Measurements from ENCODE around the gene C10orf67. TPM values are rescaled to one million over a fixed set of nuclear protein-coding genes. Genes with fewer than 3 reads are reported as not detected.

Gene C10orf67
- total RNA-seq, 1 experiment from 2014 or later = not detected

- TF ChIP-seq TCF7L2 (IDR thresholded peaks at IDR 0.05; ENCODE audit: low read depth, low read length) (no peak), POLR2AphosphoS5 (IDR thresholded peaks at IDR 0.05; ENCODE audit: low read depth, low read length) (no peak), REST (IDR thresholded peaks at IDR 0.05; ENCODE audit: insufficient read depth in 1 of 2, low read depth in 2 of 2, low read length in 1 of 2) (no peak), SIN3A (IDR thresholded peaks at IDR 0.05; ENCODE audit: borderline replicate concordance, insufficient read depth, low read depth, low read length) (no peak), CTCF (IDR thresholded peaks at IDR 0.05) (no peak)
- no peak for DNase-seq (ENCODE audit: low read depth, low spot score)
- Histone ChIP-seq H3K27ac (ENCODE audit: low read length) (no peak overlapping the region), H3K4me1 (ENCODE audit: control insufficient read depth, insufficient read depth, low read length) (no peaks in the 10 kb centered on the region), H3K9me3 (ENCODE audit: control insufficient read depth, insufficient read depth, low read depth, low read length) (no peaks in the 10 kb centered on the region), H3K36me3 (ENCODE audit: control insufficient read depth, insufficient read depth, low read length) (no peaks in the 10 kb centered on the region), H3K27me3 (ENCODE audit: control insufficient read depth, insufficient read depth, low read length) (no peaks in the 10 kb centered on the region), H3K4me3 (ENCODE audit: low read depth in 2 of 2, low read length in 2 of 2) (no peak overlapping the region)
- intact Hi-C loops (cut with micrococcal nuclease; ENCODE audit: unreplicated experiment) = no loop called here
- no peak for ATAC-seq
- BruUV-seq (replicated peaks) = no TSS peak
- in situ Hi-C loops (cut with HindIII; ENCODE audit: low pct_unique_long_range_greater_than_20kb, low sequenced_read_pairs) = no loop called here
- ChIA-PET CTCF (no interaction called here), POLR2A (no interaction called here)
Measured at GRCh38 chr10:23376229-23376655, 31.6 kb upstream of the C10orf67 start.

GRCh38 chr10:23375366-23375765 lies 30.8 kb upstream of the C10orf67 start:
- no peak for DNase-seq (ENCODE audit: low read depth, low spot score)
- ChIA-PET POLR2A (no interaction called here), CTCF (interaction anchor here (0.7 kb wide), 1 partner anchor 146 kb away, joined by 5 read pairs; no protein-coding TSS in a partner anchor)
- no peak for ATAC-seq
- Histone ChIP-seq H3K4me1 (ENCODE audit: control insufficient read depth, insufficient read depth, low read length) (no peaks in the 10 kb centered on the region), H3K9me3 (ENCODE audit: control insufficient read depth, insufficient read depth, low read depth, low read length) (no peaks in the 10 kb centered on the region), H3K27me3 (ENCODE audit: control insufficient read depth, insufficient read depth, low read length) (no peaks in the 10 kb centered on the region), H3K36me3 (ENCODE audit: control insufficient read depth, insufficient read depth, low read length) (no peaks in the 10 kb centered on the region), H3K4me3 (ENCODE audit: low read depth in 2 of 2, low read length in 2 of 2) (no peak overlapping the region), H3K27ac (ENCODE audit: low read length) (no peak overlapping the region)
- TF ChIP-seq CTCF (IDR thresholded peaks at IDR 0.05) (no peak), POLR2AphosphoS5 (IDR thresholded peaks at IDR 0.05; ENCODE audit: low read depth, low read length) (no peak), REST (IDR thresholded peaks at IDR 0.05; ENCODE audit: insufficient read depth in 1 of 2, low read depth in 2 of 2, low read length in 1 of 2) (no peak)
- in situ Hi-C loops (cut with HindIII; ENCODE audit: low pct_unique_long_range_greater_than_20kb, low sequenced_read_pairs) (no loop called here), intact Hi-C loops (cut with micrococcal nuclease; ENCODE audit: unreplicated experiment) (no loop called here)
- BruUV-seq (replicated peaks) = no TSS peak

All from Panc1 (cell line).